ENCODE data around the gene FRMD4A.

DNA sequence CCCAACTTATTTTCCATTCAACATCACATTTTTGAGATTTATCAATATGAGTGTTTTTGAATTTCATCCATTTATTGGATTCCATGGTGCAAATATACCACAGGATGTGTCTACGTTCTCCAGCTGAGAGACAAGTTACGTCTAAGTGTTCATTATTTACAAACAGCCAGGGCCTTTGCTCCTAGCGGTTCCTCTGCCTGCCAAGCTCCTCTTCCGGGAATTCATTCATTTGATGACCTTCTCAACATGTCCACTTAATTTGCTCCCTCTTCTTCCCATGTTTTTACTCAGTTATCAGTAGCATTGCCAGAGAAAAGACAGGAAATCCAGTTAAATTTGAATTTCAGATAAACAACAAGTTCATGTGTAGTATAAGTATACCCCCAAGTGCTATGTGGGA is 422.2 kb downstream of the FRMD4A start:
- TF ChIP-seq, protein P1, sequence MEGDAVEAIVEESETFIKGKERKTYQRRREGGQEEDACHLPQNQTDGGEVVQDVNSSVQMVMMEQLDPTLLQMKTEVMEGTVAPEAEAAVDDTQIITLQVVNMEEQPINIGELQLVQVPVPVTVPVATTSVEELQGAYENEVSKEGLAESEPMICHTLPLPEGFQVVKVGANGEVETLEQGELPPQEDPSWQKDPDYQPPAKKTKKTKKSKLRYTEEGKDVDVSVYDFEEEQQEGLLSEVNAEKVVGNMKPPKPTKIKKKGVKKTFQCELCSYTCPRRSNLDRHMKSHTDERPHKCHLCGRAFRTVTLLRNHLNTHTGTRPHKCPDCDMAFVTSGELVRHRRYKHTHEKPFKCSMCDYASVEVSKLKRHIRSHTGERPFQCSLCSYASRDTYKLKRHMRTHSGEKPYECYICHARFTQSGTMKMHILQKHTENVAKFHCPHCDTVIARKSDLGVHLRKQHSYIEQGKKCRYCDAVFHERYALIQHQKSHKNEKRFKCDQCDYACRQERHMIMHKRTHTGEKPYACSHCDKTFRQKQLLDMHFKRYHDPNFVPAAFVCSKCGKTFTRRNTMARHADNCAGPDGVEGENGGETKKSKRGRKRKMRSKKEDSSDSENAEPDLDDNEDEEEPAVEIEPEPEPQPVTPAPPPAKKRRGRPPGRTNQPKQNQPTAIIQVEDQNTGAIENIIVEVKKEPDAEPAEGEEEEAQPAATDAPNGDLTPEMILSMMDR (IDR thresholded peaks at IDR 0.05), result no peak
- TF ChIP-seq POLR2A (IDR thresholded peaks at IDR 0.05), result no peak

All from uterus (tissue), 2 donors.